ENCODE data around the gene CCL14. TPM values are rescaled to one million over a fixed set of nuclear protein-coding genes. Genes with fewer than 3 reads are reported as not detected.

CCL14 gene
- total and polyA plus RNA-seq, 2 of the 13 experiments (the other 11 are each of a cell fraction or from before 2014, with no cell fraction given) = 1.1 to 1.7 TPM

DNA sequence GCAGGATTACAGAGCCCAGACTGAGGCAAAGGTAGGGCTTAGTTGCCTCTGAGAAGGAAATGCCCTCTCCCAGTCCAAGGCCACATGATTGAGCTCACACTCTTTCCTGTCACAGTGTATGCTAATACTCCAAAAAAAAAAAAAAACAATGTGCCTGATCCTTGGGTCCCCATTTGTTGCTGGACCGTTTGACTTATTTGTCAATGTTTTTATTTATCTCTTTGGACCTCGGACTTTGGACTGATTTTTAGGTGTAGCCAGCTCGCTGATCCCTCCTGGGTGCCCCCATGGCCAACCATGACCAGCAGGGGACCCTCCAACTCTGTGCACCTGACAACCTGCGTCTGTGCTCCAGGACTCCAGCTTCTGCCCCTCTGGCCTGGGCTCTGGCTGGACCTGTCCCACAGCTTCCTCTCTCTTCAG, 4.6 kb downstream of the CCL14 start (continued):
- TF ChIP-seq ZNF180 (CRISPR knock-in tag; IDR thresholded peaks at IDR 0.05; ENCODE audit: borderline replicate concordance, low read depth) (no peak), ZNF570 (CRISPR knock-in tag; IDR thresholded peaks at IDR 0.05; ENCODE audit: borderline replicate concordance) (no peak), STAG1 (CRISPR knock-in tag; IDR thresholded peaks at IDR 0.05) (peak; percentile 84), HOMEZ (CRISPR knock-in tag; IDR thresholded peaks at IDR 0.05; ENCODE audit: low read depth) (no peak), RXRA (CRISPR knock-in tag; IDR thresholded peaks at IDR 0.05) (peak; percentile 43; the same call in 1 of the 2 replicates), ZNF563 (CRISPR knock-in tag; IDR thresholded peaks at IDR 0.05) (no peak), FOSL2 (CRISPR knock-in tag; IDR thresholded peaks at IDR 0.05) (peak; percentile 23), PAX8 (CRISPR knock-in tag; IDR thresholded peaks at IDR 0.05; ENCODE audit: borderline replicate concordance) (no peak), MAZ (IDR thresholded peaks at IDR 0.05; ENCODE audit: borderline replicate concordance, low read depth, low read length) (peak; percentile 82; the same call in 1 of the 2 replicates), MAZ (CRISPR knock-in tag; IDR thresholded peaks at IDR 0.05; ENCODE audit: low read depth) (peak; percentile 48; the same call in 1 of the 2 replicates), ZNF326 (CRISPR knock-in tag; IDR thresholded peaks at IDR 0.05; ENCODE audit: borderline replicate concordance) (no peak), SNAPC4 (CRISPR knock-in tag; IDR thresholded peaks at IDR 0.05) (peak; percentile 66; the same call in 1 of the 2 replicates), CENPT (CRISPR knock-in tag; IDR thresholded peaks at IDR 0.05; ENCODE audit: low read depth) (no peak), ZMYM4 (CRISPR knock-in tag; IDR thresholded peaks at IDR 0.05) (no peak), DDIT3 (CRISPR knock-in tag; IDR thresholded peaks at IDR 0.05) (no peak), FOSL1 (CRISPR knock-in tag; IDR thresholded peaks at IDR 0.05; ENCODE audit: borderline replicate concordance) (no peak)
- TF ChIP-seq, protein P1, sequence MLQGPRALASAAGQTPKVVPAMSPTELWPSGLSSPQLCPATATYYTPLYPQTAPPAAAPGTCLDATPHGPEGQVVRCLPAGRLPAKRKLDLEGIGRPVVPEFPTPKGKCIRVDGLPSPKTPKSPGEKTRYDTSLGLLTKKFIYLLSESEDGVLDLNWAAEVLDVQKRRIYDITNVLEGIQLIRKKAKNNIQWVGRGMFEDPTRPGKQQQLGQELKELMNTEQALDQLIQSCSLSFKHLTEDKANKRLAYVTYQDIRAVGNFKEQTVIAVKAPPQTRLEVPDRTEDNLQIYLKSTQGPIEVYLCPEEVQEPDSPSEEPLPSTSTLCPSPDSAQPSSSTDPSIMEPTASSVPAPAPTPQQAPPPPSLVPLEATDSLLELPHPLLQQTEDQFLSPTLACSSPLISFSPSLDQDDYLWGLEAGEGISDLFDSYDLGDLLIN (CRISPR knock-in tag; IDR thresholded peaks at IDR 0.05; ENCODE audit: borderline replicate concordance) = no peak
- TF ChIP-seq, protein P2, sequence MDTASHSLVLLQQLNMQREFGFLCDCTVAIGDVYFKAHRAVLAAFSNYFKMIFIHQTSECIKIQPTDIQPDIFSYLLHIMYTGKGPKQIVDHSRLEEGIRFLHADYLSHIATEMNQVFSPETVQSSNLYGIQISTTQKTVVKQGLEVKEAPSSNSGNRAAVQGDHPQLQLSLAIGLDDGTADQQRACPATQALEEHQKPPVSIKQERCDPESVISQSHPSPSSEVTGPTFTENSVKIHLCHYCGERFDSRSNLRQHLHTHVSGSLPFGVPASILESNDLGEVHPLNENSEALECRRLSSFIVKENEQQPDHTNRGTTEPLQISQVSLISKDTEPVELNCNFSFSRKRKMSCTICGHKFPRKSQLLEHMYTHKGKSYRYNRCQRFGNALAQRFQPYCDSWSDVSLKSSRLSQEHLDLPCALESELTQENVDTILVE (CRISPR knock-in tag; IDR thresholded peaks at IDR 0.05) = peak; percentile 56; the same call in 1 of the 2 replicates
- TF ChIP-seq, protein P3, sequence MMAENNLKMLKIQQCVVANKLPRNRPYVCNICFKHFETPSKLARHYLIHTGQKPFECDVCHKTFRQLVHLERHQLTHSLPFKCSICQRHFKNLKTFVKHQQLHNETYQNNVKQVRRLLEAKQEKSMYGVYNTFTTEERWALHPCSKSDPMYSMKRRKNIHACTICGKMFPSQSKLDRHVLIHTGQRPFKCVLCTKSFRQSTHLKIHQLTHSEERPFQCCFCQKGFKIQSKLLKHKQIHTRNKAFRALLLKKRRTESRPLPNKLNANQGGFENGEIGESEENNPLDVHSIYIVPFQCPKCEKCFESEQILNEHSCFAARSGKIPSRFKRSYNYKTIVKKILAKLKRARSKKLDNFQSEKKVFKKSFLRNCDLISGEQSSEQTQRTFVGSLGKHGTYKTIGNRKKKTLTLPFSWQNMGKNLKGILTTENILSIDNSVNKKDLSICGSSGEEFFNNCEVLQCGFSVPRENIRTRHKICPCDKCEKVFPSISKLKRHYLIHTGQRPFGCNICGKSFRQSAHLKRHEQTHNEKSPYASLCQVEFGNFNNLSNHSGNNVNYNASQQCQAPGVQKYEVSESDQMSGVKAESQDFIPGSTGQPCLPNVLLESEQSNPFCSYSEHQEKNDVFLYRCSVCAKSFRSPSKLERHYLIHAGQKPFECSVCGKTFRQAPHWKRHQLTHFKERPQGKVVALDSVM (CRISPR knock-in tag; IDR thresholded peaks at IDR 0.05) = no peak
